ENCODE results near the gene SUMO3.
A peak's percentile ranks its signal among the peaks of the same experiment; 100 is the strongest.

- no peak for TF ChIP-seq POLR2AphosphoS5 (IDR thresholded peaks at IDR 0.05)
- TF ChIP-seq CTCF (IDR thresholded peaks at IDR 0.05) = peak in 1 of 3 donors; percentile 39
Observed at GRCh38 chr21:44800971-44801467, 16.8 kb downstream of the SUMO3 start.
